Stimulated activated CD8-positive, alpha-beta memory T cell treated with anti-CD3 and anti-CD28 coated beads, Interleukin-4, amount 100 ng/mL, for 48 hours (primary cell): ENCODE results near the gene IGF2.

ENCODE experiments used
- DNase-seq: peaks from one replicate; pipeline ENCODE4 v3.0.0-alpha.2; 2020

Gene IGF2

GRCh38 chr11:2153581-2154194, 14.5 kb upstream of the IGF2 start:
- DNase-seq = no peak

DNA sequence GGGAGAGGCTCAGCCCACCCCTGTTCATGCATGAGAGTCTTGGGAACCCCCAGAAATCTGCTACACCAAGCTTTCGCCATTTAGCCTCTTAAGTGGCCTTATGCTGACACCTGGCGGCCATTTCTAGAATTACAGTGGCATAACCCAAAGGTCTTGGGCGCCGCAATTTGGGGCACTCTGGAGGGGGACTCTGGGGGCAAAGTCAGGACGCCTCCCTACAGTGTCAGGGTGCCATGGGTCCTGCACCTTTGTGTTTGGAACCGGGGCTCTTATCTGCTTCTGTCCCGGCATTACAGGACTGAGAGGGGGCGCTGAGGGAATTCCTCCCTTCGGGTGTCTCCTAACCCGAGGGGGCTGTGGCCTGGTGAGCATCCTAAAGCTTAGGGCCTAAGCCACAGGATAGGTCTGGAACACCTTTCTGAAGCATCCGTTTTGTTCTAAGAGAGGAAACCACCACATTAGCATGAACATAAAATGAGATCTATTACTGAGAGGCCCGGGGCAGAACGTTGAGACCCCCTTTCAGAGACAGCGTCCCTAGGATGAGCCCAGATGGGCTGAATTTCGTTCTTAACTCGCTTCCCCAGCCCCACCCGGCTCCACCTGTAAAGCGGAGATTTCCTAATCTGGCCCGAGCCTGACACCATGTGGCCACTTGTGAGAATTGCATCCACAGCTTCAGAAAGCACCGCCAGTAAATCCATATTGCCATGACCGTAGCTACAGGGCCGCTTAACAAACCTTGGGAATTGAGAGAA, 12.5 kb upstream of the IGF2 start:
- peak; percentile 88 for DNase-seq

- DNase-seq = no peak
Measured at GRCh38 chr11:2149864-2150847, 11.0 kb upstream of the IGF2 start.

DNA sequence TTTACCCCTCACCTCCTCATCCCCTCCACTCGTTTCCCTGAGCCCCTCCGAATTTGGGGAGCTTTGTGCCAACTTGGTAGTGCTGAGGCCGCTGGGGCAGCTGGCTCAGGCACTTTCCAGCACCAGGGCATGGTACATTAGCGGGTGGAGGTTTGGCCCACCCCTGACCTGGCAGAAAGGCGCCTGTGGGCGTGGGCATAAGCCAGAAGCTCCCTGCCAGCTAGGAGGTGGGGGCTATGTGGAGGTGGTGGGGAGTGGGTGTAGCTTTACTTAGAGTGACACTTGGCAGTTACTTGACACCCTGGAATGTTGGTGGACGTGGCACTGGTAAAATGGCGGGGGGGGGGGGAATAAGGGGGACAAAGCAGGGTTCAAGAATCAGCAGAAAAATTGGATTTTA, 10.3 kb upstream of the IGF2 start:
- no peak for DNase-seq

DNA sequence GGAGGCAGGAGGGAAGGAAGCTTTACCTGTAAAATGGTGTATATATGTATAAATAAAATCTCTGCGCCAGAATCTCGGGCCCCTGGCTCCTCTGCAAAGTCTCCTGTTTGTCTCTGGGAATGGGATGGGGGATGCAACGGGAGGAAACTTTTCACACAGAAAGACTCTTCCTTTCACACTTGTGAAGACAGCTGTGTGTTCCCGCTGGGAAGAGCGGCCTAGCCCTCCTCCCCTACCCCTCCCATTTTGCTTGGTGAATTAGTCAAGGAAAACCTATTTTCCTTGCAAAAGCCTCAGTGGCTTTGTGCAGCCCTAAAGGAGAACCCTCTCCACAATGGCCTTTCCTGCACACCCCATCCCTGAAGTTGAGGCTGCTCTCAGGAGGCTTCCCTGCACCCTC, 9.4 kb upstream of the IGF2 start:
- no peak for DNase-seq

DNA sequence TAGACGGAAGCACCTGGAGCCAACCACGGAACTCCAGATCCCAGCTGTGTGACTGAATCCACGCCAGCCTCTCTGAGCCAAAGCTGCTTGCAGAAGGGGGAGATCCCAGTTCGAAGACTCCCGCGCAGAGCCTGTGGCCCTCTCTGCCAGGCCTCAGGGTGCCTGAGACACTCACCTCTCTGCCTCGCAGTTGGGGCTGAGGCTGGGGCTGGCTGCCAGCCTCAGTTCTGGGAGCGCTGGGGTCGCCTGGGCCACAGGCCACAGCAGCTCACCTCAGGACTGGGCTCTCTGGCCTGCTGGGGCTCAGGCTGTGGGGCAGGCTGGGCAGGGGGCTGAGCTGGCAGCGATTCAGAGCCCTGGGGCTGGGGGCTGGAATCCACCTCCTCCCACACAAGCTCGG, 8.2 kb upstream of the IGF2 start:
- DNase-seq = no peak

DNA sequence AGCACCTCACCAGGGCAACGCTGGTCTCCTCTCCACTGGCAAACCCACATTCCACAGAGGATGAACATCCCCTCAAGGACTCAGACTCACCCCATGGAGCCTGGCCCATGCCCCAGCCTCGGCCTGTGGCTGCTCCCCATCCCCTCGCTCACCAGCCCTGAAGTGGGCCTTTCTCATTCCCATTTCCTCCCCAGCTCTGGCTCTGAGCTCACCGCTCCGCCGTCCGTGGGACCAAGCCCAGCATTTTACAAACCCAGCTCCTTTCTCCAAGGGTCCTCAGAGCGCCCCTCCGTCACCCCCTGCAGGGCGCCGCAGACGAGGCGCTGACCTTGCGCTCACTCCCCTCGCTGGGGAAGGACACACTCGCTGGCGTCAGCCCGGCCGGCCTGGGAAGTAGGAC, 6.9 kb upstream of the IGF2 start:
- DNase-seq = no peak

GRCh38 chr11:2144544-2145248, 5.5 kb upstream of the IGF2 start:
- no peak for DNase-seq

DNA sequence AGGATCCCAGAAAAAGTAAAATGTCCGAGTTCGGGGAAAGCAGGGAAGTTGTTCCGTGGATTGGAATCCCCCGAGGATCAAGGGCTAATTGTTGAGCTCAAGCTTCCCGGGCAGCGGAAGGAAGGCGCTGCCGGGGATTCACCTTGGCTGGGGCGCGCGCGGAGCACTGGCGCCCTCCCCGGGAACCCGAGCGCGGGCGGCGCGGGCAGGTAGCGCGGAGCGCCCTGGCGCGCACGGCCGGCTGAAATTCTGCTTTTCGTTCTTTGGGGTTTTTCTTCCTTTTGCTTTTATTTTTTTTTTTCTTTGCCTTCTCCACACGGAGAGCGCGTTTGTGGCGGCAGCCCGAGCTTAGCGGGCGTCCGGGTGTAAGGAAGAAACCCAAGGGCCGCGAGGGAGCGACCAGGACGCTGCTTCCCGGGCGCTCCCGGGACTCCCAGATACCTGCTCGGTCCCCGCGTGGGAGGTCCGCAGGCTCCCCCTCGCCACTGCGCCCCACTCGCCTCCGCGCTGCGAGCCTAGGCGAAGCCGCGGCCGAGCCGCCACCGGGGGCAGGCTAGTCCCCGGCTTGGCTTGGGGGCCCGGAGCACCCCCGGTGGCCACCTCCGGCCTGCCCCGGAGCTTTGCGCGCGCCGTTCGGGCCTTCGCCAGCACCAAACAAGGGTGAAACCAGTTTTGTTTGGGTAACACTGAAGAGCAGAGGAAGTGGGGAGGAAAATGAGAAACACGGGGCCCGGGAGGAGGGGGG, 4.8 kb upstream of the IGF2 start:
- DNase-seq = no peak

DNA sequence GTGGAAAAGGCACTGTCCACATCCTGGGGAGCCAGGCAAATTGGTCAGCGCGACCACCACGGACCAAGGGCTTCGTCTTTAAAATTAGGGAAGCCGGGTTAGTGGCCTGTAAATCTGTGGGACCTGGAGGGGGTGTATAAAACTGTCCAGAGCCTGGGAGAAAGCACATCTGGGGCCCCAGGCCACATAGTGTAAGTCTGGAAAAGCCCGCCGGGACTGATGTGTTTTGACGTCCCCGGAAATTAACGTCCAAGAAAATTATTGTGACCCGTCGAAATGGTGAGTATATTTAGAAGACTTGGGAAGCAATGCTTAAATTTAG, 4.2 kb upstream of the IGF2 start:
- DNase-seq = no peak

DNA sequence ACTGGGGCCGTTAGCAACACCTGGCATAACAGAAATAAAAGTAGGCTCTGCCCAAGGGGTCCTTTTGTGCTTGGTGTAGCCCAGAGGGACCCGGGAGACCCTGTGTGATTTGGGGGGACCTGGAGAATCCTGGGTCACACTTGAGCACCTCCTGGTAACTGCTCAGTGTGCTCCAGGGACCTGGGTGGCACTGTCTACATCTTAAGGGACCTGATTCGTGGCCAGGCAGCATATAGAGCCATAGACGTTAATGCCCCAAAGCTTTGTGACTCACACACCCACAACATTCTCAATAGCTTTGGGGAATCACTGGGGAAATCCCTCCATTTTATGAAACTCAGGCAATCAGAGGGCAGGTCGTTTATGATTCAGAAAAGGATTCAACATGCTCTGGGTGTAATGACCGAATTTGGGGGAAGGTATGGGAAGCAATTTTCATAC, 3.6 kb upstream of the IGF2 start:
- peak; percentile 58 for DNase-seq

DNA sequence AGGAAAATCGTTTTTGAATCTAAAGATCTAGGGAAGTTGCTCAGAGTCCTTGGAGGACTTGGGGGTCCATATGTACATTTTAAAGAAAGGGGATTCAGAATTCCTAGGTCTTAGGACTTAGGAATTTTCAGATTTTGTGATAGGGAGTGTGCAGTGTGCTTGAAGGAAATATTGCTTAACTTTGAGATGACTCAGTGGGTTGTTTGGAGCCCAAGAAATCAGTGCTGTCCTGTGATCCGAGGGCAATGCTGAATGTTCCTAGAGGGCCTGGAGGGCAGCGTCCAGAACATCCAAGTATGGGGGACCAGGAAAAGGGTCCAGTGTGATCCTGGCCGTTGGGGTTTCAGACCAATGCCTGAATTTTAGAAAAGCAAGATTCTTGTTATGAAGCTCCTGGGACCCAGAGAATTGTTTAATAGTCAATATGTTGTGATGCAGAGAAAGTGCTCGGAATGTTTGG, 3.1 kb upstream of the IGF2 start:
- no peak for DNase-seq

DNA sequence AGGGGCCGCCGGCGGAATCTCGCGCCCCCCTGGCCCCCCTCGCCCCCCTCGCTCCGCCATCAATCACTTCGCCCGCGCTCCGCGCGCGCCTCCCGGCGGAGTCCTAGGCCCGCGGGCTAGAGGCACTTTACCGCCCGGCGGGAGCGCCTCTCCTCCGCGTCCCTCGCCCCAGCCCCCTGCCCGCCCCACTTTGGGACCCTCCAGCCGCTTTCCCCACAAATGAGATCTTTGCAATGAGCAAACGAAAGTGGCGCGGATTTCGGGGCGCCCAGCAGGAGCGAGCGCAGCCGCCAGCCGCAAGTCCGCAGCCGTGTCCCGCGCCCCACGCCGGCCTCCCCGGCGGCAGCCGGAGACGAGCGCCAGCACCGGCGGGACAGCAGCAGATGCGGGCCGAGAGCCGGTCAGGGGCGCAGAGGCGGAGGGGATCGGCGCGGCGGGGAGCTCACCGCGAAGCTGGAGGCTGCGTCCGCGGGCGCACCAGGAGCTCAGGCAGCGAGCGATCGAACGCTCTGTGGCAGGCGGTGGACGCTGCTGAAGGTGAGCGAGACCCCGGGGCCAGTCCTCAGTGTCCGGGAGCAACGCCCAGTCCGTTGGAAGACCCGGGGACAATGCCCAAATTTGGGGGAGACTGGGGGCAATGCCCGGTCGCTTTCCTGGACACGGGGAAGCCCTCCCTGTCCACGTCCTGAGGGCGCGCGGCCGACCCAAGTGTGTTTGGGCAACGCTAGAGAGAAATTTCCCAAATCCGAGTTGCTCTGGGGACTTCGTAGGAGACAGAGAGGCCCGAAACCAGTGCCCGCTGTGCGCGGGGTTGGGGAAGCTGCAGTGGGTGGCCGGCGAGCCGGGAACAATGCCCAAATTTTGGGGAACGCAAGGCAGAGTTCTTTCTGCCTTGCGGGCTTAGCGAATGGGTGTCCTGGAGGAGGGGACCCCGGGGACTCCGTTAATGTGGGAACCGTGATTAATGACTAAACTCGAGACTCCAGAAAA, 1.5 kb upstream of the IGF2 start:
- DNase-seq = no peak

DNA sequence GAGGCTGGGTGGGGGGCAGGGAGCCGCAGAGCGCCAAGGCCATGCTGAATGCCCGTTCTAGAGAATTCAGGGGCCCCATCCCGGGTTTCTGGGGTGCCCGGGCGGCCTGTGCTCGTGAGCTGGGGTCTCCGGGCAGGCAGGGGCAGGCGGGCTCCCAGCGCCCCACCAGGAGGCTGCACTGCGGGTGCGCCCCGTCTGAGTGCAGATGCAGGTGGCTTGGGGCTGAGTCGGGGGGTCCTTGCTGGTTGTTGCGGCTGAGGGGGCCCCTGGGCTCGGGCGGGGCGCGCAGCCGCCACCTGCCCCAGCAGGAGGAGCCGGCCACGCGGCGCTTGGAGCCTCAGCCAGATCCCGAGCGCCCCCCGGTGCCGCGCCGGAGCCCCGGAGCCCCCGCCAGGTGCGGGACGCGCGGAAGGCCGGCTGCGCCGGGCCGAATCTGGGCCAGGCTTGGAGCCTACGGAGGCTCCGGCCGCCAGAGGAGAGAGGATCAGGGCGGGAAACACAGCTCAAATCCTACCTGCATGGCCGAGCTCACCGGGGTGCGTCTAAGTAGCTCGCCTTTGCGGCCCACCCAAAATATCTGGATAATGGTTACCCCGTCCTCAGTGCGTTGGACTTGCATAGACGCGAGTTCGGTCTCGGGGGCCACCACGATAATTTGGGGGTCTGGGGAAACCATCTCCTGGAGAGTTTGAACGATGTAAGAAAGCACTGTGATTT, 590 bp upstream of the IGF2 start:
- no peak for DNase-seq

DNA sequence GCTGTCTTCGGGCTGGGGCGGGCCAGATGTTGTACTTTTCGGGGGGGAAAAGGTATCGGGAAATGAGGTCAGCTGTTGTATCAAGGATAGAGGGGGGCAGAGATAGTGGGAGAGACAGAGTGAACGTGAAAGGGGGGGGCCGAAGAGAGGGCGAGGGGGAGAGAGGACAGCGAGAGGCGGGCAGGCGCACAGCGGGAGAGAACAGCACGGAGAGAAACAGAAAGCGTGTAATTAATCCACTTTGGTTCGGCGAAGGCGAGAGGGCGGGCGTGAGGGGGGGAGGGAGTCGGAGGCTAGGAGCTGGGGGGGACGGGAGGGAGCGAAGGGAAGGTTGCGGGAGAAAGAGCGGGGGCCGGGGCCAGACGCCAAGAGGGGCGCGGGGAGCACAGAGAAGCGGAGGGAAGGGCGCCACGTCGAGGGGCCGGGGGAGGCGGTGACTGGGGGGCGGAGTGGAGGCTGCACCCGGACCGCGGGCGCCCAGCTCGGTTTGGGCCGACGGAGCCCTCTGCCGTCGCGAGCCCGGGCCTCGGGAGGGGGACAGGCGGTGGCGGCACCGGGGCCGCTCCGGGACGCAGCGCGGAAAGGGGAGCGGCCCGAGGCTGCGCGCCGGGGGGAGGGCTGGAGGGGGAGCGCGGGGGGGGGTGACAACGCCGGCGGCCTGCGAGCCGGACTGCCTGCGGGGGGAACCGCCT, 612 bp downstream of the IGF2 start:
- DNase-seq = no peak

- no peak for DNase-seq
Measured at GRCh38 chr11:2138068-2138430, 1.1 kb downstream of the IGF2 start.

- DNase-seq = no peak
Measured at GRCh38 chr11:2137202-2138067, 1.8 kb downstream of the IGF2 start.

DNA sequence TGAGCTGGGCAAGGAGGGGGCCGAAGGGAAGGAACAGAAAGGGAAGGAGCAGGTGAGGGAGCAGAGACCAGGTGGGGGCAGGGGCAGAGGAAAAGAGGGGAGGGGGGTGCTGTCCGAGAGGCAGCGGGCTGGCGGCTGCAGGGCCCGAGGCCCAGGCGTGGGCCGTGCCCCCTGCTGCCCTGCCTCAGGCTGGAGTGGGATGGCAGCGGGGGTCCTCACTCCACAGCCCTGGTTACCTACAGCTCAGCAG, 2.3 kb downstream of the IGF2 start:
- DNase-seq = no peak
